ENCODE results near the gene CCNF.
"Not testable (repeated sequence)": the region's sequence is repeated elsewhere in the genome, so short reads cannot be mapped to it uniquely, and the experiment has no call there.

The CCNF gene

DNA sequence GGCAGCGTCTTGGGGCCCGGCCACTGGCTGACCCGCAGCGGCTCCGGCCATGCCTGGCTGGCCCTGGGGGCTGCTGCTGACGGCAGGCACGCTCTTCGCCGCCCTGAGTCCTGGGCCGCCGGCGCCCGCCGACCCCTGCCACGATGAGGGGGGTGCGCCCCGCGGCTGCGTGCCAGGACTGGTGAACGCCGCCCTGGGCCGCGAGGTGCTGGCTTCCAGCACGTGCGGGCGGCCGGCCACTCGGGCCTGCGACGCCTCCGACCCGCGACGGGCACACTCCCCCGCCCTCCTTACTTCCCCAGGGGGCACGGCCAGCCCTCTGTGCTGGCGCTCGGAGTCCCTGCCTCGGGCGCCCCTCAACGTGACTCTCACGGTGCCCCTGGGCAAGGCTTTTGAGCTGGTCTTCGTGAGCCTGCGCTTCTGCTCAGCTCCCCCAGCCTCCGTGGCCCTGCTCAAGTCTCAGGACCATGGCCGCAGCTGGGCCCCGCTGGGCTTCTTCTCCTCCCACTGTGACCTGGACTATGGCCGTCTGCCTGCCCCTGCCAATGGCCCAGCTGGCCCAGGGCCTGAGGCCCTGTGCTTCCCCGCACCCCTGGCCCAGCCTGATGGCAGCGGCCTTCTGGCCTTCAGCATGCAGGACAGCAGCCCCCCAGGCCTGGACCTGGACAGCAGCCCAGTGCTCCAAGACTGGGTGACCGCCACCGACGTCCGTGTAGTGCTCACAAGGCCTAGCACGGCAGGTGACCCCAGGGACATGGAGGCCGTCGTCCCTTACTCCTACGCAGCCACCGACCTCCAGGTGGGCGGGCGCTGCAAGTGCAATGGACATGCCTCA is 42.6 kb downstream of the CCNF start:
- DNase-seq (ENCODE audit: low read depth, low spot score), result peak; percentile 23

DNA sequence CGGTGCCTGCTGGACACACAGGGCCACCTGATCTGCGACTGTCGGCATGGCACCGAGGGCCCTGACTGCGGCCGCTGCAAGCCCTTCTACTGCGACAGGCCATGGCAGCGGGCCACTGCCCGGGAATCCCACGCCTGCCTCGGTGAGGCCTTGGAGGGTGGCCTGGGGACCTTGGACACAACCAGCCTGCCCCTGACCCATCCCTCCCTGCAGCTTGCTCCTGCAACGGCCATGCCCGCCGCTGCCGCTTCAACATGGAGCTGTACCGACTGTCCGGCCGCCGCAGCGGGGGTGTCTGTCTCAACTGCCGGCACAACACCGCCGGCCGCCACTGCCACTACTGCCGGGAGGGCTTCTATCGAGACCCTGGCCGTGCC is 43.2 kb downstream of the CCNF start:
- no peak for DNase-seq (ENCODE audit: low read depth, low spot score)

DNA sequence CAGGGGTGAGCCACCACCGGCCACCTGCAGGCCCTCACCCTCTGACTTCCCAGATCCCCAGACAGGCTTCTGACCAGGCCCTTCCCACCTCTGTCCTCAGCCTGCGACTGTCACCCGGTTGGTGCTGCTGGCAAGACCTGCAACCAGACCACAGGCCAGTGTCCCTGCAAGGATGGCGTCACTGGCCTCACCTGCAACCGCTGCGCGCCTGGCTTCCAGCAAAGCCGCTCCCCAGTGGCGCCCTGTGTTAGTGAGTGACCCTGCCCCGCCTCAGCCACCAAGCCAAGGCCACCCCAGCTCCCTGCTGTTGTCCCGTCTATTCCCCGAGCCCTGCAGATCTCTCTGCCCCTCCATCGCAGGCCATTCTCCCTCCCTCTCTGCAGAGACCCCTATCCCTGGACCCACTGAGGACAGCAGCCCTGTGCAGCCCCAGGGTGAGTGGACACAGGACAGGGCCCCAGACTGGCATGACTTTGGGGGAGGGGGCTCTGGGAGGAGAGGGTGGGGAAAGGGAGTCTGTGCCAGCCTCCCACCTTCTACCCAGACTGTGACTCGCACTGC is 43.7 kb downstream of the CCNF start:
- peak; percentile 14 for DNase-seq (ENCODE audit: low read depth, low spot score)

DNA sequence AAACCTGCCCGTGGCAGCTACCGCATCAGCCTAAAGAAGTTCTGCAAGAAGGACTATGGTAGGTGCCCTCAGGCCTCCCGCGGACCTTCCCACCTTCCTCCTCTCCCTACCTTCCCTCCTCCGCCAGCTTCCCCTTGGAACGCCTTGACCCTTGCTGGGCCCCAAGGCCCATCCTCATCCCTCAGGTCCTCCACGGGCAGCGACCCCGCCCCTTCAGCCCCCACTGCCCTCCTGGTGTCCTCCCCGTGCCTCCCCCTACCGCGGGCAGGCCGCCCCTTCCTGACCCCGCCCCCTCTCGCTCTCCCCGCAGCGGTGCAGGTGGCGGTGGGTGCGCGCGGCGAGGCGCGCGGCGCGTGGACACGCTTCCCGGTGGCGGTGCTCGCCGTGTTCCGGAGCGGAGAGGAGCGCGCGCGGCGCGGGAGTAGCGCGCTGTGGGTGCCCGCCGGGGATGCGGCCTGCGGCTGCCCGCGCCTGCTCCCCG is 44.2 kb downstream of the CCNF start:
- peak; percentile 17 for DNase-seq (ENCODE audit: low read depth, low spot score)

DNA sequence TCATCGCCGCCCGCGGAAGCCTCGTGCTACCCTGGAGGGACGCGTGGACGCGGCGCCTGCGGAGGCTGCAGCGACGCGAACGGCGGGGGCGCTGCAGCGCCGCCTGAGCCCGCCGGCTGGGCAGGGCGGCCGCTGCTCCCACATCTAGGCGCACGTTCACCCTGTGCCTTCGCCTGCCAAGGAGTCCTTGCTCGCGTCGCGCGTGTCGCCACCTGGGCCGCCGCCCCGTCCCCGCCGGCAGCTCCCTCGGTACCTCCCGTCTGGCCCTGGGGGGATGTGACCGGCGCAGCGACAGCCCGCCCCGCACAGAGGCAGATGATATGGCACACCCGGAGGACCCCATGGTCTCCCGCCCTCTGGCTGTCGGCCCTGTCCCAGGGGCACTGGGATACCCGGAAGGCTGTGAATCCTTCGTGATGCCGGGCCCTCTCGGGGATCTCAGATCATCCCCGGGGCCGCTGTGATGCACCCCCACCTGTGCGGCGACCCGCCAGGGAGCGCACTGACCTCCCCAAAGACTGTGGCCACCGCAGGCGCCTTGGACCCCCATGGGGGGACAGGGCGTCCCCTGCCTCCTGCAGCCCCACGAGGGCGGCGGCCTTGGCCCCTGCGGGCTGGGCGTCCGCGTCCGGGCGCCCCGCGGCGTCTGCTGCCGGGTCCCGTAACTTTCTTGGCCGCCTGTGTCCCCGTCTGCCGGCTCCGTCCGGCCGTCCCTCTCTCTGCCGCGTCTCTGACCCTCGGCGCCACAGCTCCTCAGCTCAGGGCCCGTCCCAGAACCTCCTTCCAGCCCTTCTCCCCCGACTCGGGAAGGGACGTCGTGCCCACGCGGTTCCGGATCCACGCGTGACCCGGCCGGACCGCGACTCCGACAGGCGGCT is 45.0 kb downstream of the CCNF start:
- DNase-seq (ENCODE audit: low read depth, low spot score), result peak; percentile 44

DNA sequence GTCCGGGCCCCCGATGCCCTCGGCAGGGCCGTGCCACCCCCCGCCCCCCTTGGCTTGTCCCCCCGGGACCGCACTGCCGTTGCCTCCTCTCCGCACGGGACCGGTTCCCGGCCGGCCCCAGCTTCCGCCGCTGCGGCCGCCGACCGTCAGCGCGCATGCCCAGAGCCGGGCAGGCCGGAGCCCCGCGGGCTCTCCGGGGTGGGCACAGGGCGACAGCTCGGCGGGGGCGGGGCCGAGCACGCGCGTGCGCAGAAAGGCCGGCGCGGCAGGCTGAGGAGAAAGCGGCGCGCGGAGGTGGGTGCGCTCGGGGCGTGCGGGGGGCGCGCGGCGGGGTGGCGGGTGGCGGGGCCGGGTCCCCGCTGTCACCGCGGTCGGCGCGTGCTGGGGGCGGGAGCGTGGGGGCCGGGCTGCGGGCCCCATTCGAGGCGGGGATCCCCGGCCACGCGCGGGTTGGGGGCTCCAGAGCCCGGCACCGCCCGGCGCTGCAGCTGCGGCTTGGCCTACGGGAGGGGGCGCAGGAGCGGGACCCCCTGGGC is 45.7 kb downstream of the CCNF start, which contains the start of gene TBC1D24:
TBC1D24 (plus strand) TSS at position 251 of the 536 bp plus-strand sequence. CDS start 21,022 bp downstream, outside the sequence.
- peak; percentile 83 for DNase-seq (ENCODE audit: low read depth, low spot score)

DNA sequence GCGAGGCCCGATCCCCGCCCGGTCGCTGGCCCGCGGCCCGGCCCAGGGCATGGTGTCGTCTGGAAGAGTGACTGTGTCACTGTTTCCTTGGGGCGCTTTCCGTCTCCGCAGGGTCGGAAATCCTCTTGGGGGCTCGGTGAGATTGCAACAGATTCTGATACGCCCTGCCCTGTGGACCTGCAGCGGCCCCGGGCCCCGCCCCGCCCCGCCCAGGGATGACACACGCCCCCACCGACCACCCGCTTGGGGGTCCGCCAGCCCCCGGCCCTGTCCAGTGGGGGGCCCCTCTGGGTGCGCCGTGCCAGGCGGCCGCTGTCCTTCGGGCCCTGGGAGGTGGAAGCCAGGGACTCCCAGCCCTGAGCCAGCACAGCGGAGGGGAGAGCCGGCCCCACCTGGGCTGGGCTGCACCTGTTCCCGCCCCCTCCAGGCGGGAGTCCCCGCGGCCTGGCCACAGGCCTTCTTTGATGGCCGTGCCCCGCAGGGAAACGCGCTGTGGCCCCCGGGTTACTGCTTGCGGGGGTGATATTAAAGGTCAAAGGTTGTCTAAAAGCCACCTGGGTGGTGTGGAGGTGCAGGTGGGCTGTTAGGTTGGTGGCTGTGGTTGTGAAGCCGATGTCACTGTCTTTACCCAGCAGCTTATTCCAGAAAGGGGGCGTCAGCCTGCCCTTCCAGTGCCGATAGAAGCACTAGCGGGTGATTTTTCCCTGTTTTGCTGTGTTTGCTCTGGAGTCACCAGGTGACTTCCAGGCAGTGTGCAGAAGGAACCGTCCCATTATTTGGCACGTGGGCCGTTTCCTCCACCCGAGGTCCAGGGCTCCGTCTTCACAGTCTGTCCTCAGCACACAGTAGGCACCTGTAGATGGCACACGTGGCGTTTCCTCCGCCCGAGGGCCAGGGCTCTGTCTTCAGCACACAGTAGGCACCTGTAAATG is 46.4 kb downstream of the CCNF start:
- peak; percentile 27 for DNase-seq (ENCODE audit: low read depth, low spot score)

DNA sequence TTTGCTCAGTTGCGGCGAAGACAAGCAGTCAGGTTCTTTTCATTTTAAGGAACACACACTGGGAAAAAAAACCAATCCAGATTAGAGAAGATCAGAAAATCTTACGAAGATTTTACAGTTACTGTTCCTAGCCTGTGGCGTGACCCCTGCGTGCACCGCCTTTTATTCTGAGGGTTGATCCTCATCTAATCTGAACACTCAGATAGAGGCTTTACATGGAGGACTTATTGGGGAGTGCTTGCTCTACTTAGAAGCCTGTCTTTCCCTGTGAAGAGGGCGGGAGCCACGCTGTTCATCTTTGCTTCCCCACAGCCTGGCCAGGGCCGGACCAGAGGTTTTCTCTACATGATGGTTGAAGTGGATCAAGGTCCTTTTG is 47.1 kb downstream of the CCNF start:
- no peak for DNase-seq (ENCODE audit: low read depth, low spot score)

DNA sequence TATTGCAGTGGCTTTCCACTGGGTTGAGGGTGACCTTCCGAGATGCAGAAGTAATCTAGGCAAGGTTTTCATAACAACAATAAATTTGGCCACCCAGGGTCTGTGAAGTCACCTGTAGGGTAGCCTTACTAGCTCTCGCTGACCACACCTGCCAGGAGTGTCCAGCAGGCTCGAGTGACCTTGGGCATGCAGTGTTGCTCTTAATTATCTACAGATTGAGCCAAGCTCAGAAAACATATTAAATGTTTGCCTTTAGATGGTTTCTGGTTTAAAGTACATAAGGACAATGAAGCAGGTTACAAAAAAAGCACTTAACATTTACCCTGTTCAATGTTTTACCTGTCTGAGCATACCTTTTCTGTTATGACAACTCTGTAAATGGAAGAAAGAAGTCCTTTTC is 47.5 kb downstream of the CCNF start:
- DNase-seq (ENCODE audit: low read depth, low spot score), result no peak

DNA sequence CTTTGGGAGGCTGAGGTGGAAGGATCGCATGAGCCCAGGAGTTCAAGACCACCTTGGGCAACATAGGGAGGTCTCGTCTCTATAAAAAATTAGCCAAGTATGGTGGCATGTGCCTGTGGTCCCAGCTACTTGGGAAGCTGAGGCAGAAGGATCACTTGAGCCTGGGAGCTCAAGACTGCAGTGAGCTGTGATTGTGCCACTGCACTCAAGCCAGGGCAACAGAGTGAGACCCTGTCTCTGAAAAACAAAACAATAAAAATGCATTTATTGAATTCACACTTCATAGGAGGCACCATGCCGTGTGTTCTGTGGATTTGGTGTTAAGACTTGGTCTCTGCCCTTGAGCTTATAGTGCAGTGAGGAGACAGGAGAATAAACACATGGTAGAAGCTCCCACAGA is 48.1 kb downstream of the CCNF start:
- DNase-seq (ENCODE audit: low read depth, low spot score), result no peak

DNA sequence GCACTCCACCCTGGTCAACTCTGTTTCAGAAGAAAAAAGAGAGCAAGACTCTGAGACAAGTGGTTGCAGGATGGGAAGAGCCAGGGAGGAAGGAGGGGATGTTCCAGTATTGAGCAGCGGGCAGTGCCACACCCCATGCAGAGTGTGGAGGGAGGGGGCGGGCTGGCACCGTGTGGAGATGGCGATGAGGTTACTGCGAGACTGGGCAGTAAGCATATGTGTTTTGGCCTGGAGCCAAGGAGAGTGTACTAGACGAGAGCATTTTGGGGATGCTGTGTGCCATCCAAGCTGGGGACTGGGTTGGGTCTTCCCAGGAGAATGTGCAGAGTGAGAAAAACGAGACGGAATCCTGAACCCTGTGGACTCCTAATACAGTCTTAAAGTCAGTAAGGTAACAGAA is 49.0 kb downstream of the CCNF start:
- DNase-seq (ENCODE audit: low read depth, low spot score), result no peak

DNA sequence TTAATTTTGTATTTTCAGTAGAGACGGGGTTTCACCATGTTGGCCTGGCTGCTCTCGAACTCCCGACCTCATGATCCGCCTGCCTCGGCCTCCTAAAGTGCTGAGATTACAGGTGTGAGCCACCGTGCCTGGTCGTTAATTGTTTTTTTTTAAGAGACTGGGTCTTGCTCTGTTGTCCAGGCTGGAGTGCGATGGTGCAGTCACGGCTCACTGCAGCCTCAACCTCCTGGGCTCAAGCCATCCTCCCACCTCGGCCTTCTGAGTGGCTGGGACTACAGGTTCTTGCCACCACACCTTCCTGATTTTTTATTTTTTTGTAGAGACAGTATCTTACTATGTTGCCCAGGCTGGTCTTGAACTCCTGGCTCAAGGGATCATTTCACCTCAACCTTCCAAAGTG is 50.7 kb downstream of the CCNF start:
- DNase-seq (ENCODE audit: low read depth, low spot score), result not testable (repeated sequence)

DNA sequence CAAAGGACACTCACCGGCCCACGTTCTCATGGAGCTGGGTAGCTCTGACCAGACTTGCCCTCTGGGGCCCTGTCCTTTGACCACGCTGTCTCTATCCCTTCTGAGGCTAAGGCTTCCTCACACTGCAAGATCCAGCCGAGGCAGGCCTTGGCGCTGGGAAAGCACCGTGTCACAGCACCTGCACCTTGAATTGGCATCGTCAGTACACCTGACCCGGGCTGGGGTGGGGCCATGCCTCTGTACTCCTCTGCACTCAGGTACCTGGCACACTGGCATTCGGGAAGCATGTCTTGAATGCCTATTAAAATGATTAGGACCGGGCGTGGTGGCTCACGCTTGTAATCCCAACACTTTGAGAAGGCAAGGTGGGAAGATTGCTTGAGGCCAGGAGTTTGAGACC is 51.7 kb downstream of the CCNF start:
- DNase-seq (ENCODE audit: low read depth, low spot score), result no peak

DNA sequence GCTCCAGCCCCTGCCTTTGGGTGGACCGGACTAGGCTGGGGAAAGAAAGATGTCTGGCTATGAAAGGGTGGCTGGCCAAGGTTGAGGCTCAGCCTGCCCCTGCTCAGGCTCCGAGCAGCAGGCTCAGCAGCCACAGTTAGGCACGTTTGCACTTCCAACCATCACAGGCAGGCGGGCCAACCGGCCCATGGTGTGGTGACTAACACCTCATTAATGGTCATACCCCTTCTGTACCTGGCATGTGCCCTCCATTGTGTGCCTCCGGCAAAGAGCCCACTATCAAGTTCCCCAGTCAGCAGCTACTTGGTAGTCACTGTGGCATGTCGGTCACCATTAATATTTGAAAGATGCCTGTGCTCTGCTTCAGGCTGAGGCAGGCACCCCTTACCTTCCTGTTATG is 52.4 kb downstream of the CCNF start:
- no peak for DNase-seq (ENCODE audit: low read depth, low spot score)

DNA sequence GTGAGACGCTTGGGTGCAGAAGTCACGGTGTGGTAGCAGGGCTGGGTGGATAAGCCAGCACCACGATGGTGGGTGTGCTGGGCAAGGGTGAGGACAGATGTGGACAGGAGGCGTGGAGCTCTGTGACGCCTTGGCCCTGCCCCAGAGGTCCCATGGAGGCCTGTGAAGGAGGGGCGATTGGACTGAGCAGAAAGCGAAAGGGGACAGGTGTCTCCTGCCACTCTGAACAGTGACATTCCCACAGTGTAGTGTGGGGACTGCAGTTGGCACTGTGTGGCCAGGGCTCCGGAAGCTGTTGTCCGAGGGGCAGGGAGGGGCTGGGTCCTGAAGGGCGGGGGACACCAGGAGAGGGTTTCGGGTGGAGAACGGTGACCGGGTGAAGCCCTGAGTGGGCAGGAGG is 53.0 kb downstream of the CCNF start:
- DNase-seq (ENCODE audit: low read depth, low spot score), result no peak

DNA sequence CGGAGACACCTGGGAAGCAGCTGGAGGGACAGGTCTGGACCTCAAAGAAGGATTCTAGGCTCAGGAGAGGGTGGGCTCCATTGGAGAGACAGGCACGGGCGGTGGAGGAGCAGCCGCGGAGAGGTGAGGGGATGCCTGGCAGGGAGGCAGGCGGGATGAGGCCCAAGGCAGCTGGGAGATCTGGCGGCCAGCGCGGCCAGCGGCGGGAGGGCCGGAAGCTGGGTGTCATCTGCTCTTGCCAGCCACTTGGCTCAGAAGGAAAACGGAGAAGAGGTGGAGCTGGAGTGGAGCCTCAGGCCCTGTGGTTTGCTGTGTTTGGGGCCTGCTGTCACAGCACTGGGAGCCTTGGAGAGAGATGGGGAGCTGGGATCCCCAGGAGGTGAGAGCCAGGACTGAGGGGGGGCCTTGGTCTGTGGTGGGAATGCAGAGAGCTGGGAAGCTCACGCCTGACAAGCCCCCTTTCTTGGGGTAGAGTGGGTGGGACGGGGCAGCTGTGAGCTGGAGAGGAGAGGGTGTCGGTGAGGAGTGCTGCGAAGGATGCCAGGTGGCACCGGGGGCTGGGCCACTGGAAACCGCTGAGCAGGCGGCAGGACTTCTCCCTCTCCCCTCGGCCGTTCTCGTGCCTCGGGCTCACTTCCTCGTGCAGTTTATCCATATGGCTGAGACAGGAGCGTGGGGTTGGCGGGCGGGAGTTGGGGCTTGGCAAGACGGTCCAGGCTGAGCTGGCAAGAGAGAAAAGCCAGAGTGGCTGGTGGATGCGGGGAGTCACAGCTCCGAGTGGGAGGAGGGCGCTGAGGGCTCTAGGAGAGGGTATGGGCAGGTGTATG is 53.7 kb downstream of the CCNF start:
- no peak for DNase-seq (ENCODE audit: low read depth, low spot score)

DNA sequence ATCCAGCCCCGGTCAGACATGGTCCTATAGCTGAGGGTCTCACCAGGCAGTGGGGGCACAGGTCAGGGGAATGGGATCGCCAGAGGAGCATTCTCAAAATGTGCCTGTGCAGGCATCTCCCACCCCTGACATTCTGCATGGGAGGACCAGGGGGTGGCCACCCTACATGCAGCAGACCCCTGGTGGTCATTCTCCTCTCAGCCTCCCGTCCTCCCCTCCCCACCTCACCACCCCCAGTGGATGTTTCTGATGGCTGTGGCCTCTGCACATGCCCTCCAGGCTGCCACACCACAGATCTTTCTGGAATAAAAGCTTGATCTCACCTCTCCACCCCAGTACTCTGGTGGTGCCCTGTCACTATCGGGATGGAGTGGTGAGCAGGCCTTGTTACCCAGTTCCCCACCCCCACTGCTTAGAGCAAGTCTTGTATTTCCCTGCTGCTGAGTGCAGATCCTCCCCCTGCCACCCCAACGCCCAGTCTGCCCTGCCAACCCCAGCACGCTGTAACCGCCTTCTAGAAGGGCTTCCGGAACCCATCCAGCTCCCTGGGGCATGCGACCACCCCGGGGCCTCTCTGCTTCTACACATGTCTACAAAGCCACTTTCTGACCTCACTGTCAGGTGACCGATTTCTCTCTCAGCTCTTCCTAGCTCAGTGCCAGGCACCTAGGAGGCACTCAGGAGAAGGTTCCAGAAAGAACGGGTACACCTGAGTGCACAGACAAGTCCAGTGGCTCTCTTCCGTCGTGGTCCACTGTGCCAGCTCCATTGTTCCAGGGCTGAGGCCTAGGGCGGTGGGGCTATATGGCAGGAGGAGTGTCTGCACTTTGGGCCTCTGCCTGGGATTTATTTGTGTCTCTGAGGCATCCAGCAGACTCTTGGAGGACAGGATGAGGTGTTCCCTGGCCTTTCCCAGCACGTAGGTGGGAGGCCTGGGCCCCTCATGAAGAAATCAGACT is 55.0 kb downstream of the CCNF start:
- DNase-seq (ENCODE audit: low read depth, low spot score), result no peak

DNA sequence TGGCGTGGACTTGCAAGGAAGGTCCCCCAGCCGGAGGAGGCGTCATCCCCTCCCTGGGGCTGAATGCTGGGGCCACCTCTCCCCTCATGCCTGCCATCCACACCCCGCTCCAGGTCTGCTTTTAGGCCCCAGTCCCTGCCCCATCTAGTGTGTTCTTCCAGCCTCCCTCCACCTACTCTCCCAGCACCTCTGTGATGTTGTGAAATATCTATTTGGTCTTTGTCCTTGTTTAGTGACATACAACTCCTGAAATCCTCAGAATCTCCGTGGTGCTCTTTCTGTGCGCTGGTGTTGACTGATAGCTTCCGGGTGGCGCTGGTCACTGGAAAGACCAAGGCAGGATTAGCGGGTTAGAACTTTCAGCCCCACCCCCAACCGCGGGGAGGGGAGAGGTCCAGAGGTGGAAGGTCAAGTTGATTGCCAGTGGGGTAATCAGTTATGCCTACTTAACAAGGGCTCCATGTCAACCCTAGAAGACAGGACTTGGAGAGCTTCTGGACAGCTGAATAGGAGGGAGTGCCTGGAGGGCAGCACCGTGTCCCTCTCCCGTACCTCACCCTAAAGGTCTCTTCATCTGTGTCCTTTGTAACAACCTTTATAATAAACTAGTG is 55.8 kb downstream of the CCNF start:
- no peak for DNase-seq (ENCODE audit: low read depth, low spot score)

Measured in ELF-1 (cell line).